Right lobe of liver (tissue), 4 donors: ENCODE data around the gene CADM2.
"Not testable (repeated sequence)": the region's sequence is repeated elsewhere in the genome, so short reads cannot be mapped to it uniquely, and the experiment has no call there.

ENCODE experiments used
- POLR2A ChIP-seq: fragments of 450-650 bp; IDR thresholded peaks from one replicate; pipeline ENCODE4 v1.6.1; 2017; ENCODE audit warnings: antibody characterized with exemption, mild to moderate bottlenecking
- TF ChIP-seq, protein P1 (sequence below), 4 donors: fragments of 200-600 bp in 3 of 4; fragments of 450-650 bp in 1 of 4; IDR thresholded peaks; one replicate each; pipeline versions ENCODE4 v1.5.1 to v1.8.0; 2016 to 2022; ENCODE audit warnings: antibody characterized with exemption in 4 of 4, mild to moderate bottlenecking in 2 of 4
- donor health status: DM: no; HTN: no; CAD: no.
- donor health status: DM: no; HTN: no; CAD: no.
- donor health status: DM: no; HTN: yes; CAD: no.

- TF ChIP-seq POLR2A, result not testable (repeated sequence)
- TF ChIP-seq, protein P1, sequence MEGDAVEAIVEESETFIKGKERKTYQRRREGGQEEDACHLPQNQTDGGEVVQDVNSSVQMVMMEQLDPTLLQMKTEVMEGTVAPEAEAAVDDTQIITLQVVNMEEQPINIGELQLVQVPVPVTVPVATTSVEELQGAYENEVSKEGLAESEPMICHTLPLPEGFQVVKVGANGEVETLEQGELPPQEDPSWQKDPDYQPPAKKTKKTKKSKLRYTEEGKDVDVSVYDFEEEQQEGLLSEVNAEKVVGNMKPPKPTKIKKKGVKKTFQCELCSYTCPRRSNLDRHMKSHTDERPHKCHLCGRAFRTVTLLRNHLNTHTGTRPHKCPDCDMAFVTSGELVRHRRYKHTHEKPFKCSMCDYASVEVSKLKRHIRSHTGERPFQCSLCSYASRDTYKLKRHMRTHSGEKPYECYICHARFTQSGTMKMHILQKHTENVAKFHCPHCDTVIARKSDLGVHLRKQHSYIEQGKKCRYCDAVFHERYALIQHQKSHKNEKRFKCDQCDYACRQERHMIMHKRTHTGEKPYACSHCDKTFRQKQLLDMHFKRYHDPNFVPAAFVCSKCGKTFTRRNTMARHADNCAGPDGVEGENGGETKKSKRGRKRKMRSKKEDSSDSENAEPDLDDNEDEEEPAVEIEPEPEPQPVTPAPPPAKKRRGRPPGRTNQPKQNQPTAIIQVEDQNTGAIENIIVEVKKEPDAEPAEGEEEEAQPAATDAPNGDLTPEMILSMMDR (IDR thresholded peaks at IDR 0.05), result not testable (repeated sequence)
Measured at GRCh38 chr3:85507052-85507451, 548.3 kb downstream of the CADM2 start.
